ENCODE results near the gene PRPSAP1. TPM values are rescaled to one million over a fixed set of nuclear protein-coding genes. Genes with fewer than 3 reads are reported as not detected.

The PRPSAP1 gene
- total RNA-seq, 4 donors from 2014 or later: 10.2 to 23.4 (median 15.9) TPM

DNA sequence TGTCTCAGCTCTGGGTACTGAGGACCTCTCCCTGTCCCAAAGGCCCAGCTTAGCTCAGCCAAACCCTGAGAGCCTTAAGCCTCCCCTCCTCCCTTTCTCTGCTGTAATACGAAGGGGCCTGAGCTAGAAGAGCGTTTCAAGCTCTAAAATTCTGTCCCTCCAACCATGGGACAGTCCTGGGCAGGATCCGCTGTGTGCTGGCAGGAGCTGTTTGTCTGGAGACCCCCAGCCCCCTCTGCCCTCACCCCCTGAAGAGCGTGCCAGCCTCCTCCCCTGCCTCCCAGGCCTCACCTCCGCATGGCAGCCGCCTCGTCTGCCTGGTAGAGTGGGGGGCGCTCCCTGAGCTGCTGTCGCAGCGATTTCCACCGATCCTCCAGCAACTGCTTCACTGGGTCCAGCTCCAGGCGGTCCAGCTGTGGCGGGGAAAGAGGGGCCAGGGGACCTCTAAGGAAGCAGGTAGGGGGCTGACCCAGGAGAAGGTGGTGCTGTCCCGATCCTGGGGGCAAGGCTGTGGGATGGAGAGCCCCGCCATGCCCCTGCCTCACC lies 73.9 kb downstream of the PRPSAP1 start:
- ATAC-seq: no peak
- peaks cover 20 to 32% of the 10 kb centered on the region in 2 donors for H3K4me1 ChIP-seq
- in situ Hi-C loops (cut with MboI; ENCODE audit: low sequenced_read_pairs in 4 of 4) (loop anchor here in 1 of 4 donors (10.0 kb wide), 1 partner anchor 95 kb away; no protein-coding TSS in a partner anchor), intact Hi-C loops (cut with DNase I; ENCODE audit: low total_unique reads) (loop anchor here (1.0 to 5.0 kb wide), 5 partner anchors 31 to 159 kb away; partner anchors contain the start of gene FOXJ1)
- TF ChIP-seq POLR2A (IDR thresholded peaks at IDR 0.05): no peak
- TF ChIP-seq, protein P1, sequence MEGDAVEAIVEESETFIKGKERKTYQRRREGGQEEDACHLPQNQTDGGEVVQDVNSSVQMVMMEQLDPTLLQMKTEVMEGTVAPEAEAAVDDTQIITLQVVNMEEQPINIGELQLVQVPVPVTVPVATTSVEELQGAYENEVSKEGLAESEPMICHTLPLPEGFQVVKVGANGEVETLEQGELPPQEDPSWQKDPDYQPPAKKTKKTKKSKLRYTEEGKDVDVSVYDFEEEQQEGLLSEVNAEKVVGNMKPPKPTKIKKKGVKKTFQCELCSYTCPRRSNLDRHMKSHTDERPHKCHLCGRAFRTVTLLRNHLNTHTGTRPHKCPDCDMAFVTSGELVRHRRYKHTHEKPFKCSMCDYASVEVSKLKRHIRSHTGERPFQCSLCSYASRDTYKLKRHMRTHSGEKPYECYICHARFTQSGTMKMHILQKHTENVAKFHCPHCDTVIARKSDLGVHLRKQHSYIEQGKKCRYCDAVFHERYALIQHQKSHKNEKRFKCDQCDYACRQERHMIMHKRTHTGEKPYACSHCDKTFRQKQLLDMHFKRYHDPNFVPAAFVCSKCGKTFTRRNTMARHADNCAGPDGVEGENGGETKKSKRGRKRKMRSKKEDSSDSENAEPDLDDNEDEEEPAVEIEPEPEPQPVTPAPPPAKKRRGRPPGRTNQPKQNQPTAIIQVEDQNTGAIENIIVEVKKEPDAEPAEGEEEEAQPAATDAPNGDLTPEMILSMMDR (IDR thresholded peaks at IDR 0.05 in 4 of 5, conservative IDR thresholded peaks at IDR 0.05 in 1 of 5): peak in 2 of 5 experiments; percentile 9 to 22
- H3K27me3 ChIP-seq: no peaks in the 10 kb centered on the region
- no peaks in the 10 kb centered on the region for H3K9me3 ChIP-seq
- H3K36me3 ChIP-seq: no peaks in the 10 kb centered on the region
- DNase-seq: no peak
- H3K27ac ChIP-seq: peak overlapping the region; percentile 54 to 79 (median 73)
- no peak overlapping the region for H3K4me3 ChIP-seq

DNA sequence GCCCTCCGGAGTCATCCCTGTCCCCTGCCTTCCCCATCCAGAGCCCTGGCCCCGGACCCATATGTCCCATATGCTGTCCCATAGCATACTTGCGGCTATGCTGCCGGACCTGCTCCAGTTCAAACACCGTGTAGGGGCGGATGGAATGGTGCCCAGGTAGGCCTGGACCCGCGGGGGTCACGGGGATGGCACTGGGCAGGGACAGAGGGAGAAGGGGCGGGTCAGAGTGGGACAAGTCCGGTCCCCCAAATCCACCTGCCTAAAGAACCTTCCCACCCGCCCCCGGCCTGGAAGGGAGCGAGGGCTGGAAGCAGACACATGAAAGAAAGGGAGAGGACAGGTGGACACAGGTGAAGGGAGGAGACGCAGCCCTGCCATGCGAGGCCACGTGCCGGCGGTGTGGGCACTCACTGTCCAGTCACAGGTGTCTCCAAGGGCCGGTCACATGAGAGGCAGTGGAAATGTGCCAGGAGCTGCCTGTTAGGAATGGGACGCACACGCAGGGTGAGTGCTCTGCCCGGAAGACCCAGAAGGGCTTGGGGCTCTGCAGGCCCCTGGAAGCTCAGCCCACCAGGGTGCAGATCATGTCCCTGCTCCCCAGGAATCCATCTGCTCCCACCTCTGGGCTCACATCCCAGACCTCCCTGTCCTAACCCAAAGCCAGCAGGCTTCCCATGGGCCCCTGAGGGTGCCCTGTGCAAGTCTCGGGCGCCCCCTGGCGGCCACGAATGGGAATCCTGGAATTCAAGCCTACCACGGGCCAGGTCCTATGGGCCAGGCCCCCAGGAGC lies 74.6 kb downstream of the PRPSAP1 start:
- H3K4me3 ChIP-seq: no peak overlapping the region
- ATAC-seq (peak; percentile 50 to 70), DNase-seq (peak; percentile 82 to 89)
- peak overlapping the region; percentile 54 to 79 (median 73) for H3K27ac ChIP-seq
- peaks cover 20 to 32% of the 10 kb centered on the region in 2 donors for H3K4me1 ChIP-seq
- H3K36me3 ChIP-seq: no peaks in the 10 kb centered on the region
- in situ Hi-C loops (cut with MboI; ENCODE audit: low sequenced_read_pairs in 4 of 4) (no loop called here), intact Hi-C loops (cut with DNase I; ENCODE audit: low total_unique reads) (loop anchor here (1.0 to 5.0 kb wide), 5 partner anchors 30 to 158 kb away; partner anchors contain the start of gene FOXJ1)
- TF ChIP-seq, protein P1 (IDR thresholded peaks at IDR 0.05 in 4 of 5, conservative IDR thresholded peaks at IDR 0.05 in 1 of 5): peak; percentile 96 to 100 (median 99)
- no peak for TF ChIP-seq POLR2A (IDR thresholded peaks at IDR 0.05)
- H3K9me3 ChIP-seq: no peaks in the 10 kb centered on the region
- H3K27me3 ChIP-seq: no peaks in the 10 kb centered on the region

DNA sequence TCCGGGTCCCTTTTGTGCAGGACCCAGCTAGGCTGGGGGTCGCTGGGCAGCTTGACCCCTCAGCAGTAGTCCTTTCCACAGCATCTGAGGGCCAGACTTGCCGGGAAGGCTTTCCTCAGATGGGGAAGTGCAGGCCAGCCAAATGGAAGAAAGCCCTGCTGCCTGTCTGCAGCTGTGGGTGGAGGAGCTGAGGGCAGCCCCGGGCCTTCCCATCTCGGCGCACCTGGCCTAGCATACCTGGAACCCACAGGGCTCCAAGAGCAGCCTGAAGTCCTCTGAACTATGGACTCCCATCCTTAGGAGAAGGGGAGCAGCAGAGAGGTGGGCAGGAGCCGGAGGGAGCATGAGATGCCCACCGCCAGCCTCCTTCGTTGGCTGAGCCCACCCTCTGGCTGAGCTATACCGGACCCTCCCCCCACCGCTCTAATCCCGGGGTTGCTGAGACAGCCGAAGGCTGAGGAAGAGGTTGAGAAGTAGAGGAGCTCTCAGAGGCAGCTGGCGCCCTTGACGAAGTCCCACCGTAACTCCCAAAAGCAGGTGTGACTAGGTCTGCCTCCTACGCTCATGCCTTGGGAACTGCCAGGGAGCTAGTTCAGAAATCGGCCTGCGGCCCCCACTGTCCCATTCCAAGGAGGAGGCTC lies 75.3 kb downstream of the PRPSAP1 start:
- intact Hi-C loops (cut with DNase I; ENCODE audit: low total_unique reads) (loop anchor here (2.0 to 5.0 kb wide), 4 partner anchors 30 to 136 kb away; partner anchors contain the start of gene FOXJ1), in situ Hi-C loops (cut with MboI; ENCODE audit: low sequenced_read_pairs in 4 of 4) (no loop called here)
- Histone ChIP-seq H3K4me1 (peaks cover 20 to 32% of the 10 kb centered on the region in 2 donors), H3K4me3 (no peak overlapping the region), H3K9me3 (no peaks in the 10 kb centered on the region), H3K27me3 (no peaks in the 10 kb centered on the region), H3K36me3 (no peaks in the 10 kb centered on the region), H3K27ac (peak overlapping the region; percentile 54 to 79 (median 73))
- DNase-seq: no peak
- ATAC-seq: no peak
- no peak for TF ChIP-seq POLR2A (IDR thresholded peaks at IDR 0.05)
- TF ChIP-seq, protein P1 (IDR thresholded peaks at IDR 0.05 in 4 of 5, conservative IDR thresholded peaks at IDR 0.05 in 1 of 5): no peak

DNA sequence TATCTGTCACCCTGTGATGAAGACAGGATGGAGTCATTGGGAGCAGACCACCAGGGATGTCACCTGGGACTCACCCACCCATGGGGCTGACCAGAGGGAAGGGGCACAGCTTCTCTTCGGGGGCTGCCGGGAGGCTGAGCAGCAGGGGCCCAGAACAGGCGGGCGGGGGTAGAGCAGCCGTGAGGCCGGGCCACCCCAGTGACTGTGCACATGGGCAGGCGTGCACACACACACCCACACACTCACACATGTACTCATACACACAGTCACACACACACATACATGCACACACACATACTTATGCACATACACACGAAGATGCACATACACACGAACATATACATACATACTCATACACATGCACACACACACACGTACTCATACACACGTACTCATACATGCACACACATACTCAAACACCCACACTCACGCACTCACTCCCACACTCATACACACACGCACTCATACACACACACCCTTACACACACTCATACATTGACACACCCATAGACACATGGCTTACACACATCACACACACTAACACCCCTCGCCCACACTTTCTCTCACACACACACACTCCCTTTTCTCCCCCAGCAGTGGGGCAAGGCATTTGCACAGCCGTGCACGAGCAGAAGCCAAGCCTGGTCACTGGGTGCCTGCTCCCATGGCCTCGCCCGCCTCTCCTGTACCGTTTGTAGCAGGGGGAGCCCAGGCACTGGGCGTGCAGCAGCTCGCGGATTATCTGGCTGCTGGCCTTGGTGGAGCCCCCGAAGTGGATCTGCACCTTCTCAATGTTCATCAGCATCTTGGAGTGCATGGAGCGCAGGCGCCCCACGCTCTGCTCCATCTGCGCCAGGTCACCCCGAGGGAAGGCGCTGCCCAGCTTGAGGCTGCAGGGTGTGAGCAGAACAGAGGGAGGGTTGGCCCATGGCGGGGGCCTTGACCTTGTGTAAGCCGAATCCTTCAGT lies 76.1 kb downstream of the PRPSAP1 start:
- intact Hi-C loops (cut with DNase I; ENCODE audit: low total_unique reads) (loop anchor here (2.0 to 5.0 kb wide), 4 partner anchors 29 to 135 kb away; partner anchors contain the start of gene FOXJ1), in situ Hi-C loops (cut with MboI; ENCODE audit: low sequenced_read_pairs in 4 of 4) (no loop called here)
- Histone ChIP-seq H3K4me3 (no peak overlapping the region), H3K27ac (peak overlapping the region; percentile 0 to 57 (median 44)), H3K36me3 (no peaks in the 10 kb centered on the region), H3K27me3 (no peaks in the 10 kb centered on the region), H3K9me3 (no peaks in the 10 kb centered on the region), H3K4me1 (peaks cover 26 to 28% of the 10 kb centered on the region in 2 donors)
- DNase-seq (no peak), ATAC-seq (no peak)
- no peak for TF ChIP-seq POLR2A (IDR thresholded peaks at IDR 0.05)
- TF ChIP-seq, protein P1 (IDR thresholded peaks at IDR 0.05 in 4 of 5, conservative IDR thresholded peaks at IDR 0.05 in 1 of 5): no peak
